IMR-90 (cell line): ENCODE results near the gene SLN. TPM values are rescaled to one million over a fixed set of nuclear protein-coding genes. Genes with fewer than 3 reads are reported as not detected.

ENCODE experiments used
- ATAC-seq: fragments of 200-7000 bp; cut with Tn5 transposase; 2 replicates; pipeline ENCODE4 v1.9.1; 2020; ENCODE audit warnings: low read depth, mild to moderate bottlenecking, moderate library complexity
- BruUV-seq: library from RNA; stranded (reverse); fragments of 400-500 nt; replicated peaks from 2 replicates; lab custom pipeline; 2021; lab: Mats Ljungman, UMichigan
- CTCF ChIA-PET: fragments of 300-600 bp; formaldehyde crosslinking; extraction: SDS; loops from one replicate; lab custom pipeline; 2021; ENCODE audit warnings: antibody characterized with exemption; lab: Yijun Ruan, JAX
- POLR2A ChIA-PET: fragments of 300-600 bp; sonication (Branson Sonifier 250); formaldehyde crosslinking; loops from one replicate; lab custom pipeline; 2022; ENCODE audit warnings: antibody characterized with exemption; ENCODE audit not compliant: unreplicated experiment; lab: Charles Lee
- DNase-seq: peaks from one replicate; pipeline ENCODE4 v3.0.0; 2013
- H2AFZ ChIP-seq: replicated peaks from 2 replicates; pipeline ENCODE3; 2013; ENCODE audit warnings: low read length, mild to moderate bottlenecking; ENCODE audit not compliant: poor library complexity
- H2AK5ac ChIP-seq: 2 replicates; pipeline ENCODE4 v1.6.1; 2013; ENCODE audit warnings: low read depth, low read length, inconsistent platforms
- H2AK9ac ChIP-seq: replicated peaks from 2 replicates; pipeline ENCODE3; 2013; ENCODE audit warnings: mild to moderate bottlenecking, low read depth, low read length, moderate library complexity; ENCODE audit not compliant: poor library complexity
- H2BK120ac ChIP-seq: 2 replicates; pipeline ENCODE4 v1.6.1; 2013; ENCODE audit warnings: low read depth, low read length, inconsistent platforms
- H2BK15ac ChIP-seq: 3 replicates; pipeline ENCODE4 v1.6.1; 2013; ENCODE audit warnings: low read depth, low read length, inconsistent platforms
- H2BK20ac ChIP-seq: 2 replicates; pipeline ENCODE4 v1.6.1; 2013; ENCODE audit warnings: low read depth, mild to moderate bottlenecking, inconsistent platforms, low read length, moderate library complexity
- H2BK5ac ChIP-seq: 2 replicates; pipeline ENCODE4 v1.6.1; 2013; ENCODE audit warnings: mild to moderate bottlenecking, low read depth, low read length, inconsistent platforms; ENCODE audit not compliant: poor library complexity, severe bottlenecking
- H3K14ac ChIP-seq: replicated peaks from 2 replicates; pipeline ENCODE4 v1.6.1; 2013; ENCODE audit warnings: low read depth, low read length, inconsistent platforms
- H3K18ac ChIP-seq: 2 replicates; pipeline ENCODE4 v1.6.1; 2013; ENCODE audit warnings: low read depth, low read length, control low read depth
- H3K23ac ChIP-seq: 2 replicates; pipeline ENCODE4 v1.6.1; 2013; ENCODE audit warnings: low read depth, low read length, inconsistent platforms
- H3K27ac ChIP-seq: 2 replicates; pipeline ENCODE4 v1.5.1; 2013; ENCODE audit warnings: mild to moderate bottlenecking, control low read depth, low read length; ENCODE audit not compliant: insufficient read depth
- H3K27me3 ChIP-seq: 2 replicates; pipeline ENCODE4 v1.6.1; 2013; ENCODE audit warnings: low read length; ENCODE audit not compliant: control insufficient read depth, insufficient read depth
- H3K36me3 ChIP-seq: 2 replicates; pipeline ENCODE4 v1.6.1; 2013; ENCODE audit warnings: low read length, mixed read lengths; ENCODE audit not compliant: control insufficient read depth, insufficient read depth
- H3K4ac ChIP-seq: 2 replicates; pipeline ENCODE4 v1.6.1; 2013; ENCODE audit warnings: low read depth, low read length, inconsistent platforms
- H3K4me1 ChIP-seq: 2 replicates; pipeline ENCODE4 v1.6.1; 2013; ENCODE audit warnings: low read length, mixed read lengths; ENCODE audit not compliant: control insufficient read depth, insufficient read depth
- H3K4me2 ChIP-seq: 2 replicates; pipeline ENCODE4 v1.6.1; 2013; ENCODE audit warnings: low read depth, mild to moderate bottlenecking, control low read depth, low read length, moderate library complexity
- H3K4me3 ChIP-seq: 2 replicates; pipeline ENCODE4 v1.5.1; 2013; ENCODE audit warnings: low read depth, mild to moderate bottlenecking, control low read depth, low read length, moderate library complexity; ENCODE audit not compliant: insufficient read depth
- H3K56ac ChIP-seq: 2 replicates; pipeline ENCODE4 v1.6.1; 2013; ENCODE audit warnings: low read length, inconsistent platforms; ENCODE audit not compliant: insufficient read depth; ENCODE audit errors: extremely low read depth
- H3K79me1 ChIP-seq, 2 experiments: 2 replicates each; pipeline ENCODE4 v1.6.1; 2013; ENCODE audit warnings: low read length in 2 of 2, inconsistent platforms in 1 of 2, low read depth in 1 of 2
- H3K9ac ChIP-seq: 2 replicates; pipeline ENCODE4 v1.6.1; 2013; ENCODE audit warnings: low read depth, low read length, control low read depth
- H3K9me1 ChIP-seq: 2 replicates; pipeline ENCODE4 v1.6.1; 2013; ENCODE audit warnings: low read length, inconsistent platforms; ENCODE audit not compliant: insufficient read depth
- H3K9me3 ChIP-seq: 2 replicates; pipeline ENCODE4 v1.6.1; 2013; ENCODE audit warnings: low read length; ENCODE audit not compliant: control insufficient read depth, insufficient read depth
- H4K20me1 ChIP-seq: 2 replicates; pipeline ENCODE4 v1.6.1; 2013; ENCODE audit warnings: low read length, inconsistent platforms; ENCODE audit not compliant: insufficient read depth
- H4K5ac ChIP-seq: 2 replicates; pipeline ENCODE4 v1.6.1; 2013; ENCODE audit warnings: mild to moderate bottlenecking, low read depth, low read length, control low read depth
- H4K8ac ChIP-seq, 2 experiments: 2 replicates each; pipeline ENCODE4 v1.6.1; 2013; ENCODE audit warnings: low read depth in 2 of 2, low read length in 2 of 2, control low read depth in 1 of 2, inconsistent platforms in 1 of 2
- H4K91ac ChIP-seq: 2 replicates; pipeline ENCODE4 v1.6.1; 2013; ENCODE audit warnings: low read depth, low read length, inconsistent platforms; ENCODE audit not compliant: insufficient read depth
- BHLHE40 ChIP-seq: fragments of 150-350 bp; IDR thresholded peaks from 2 replicates; pipeline ENCODE4 v1.6.1; 2016; ENCODE audit warnings: mild to moderate bottlenecking, low read depth, low read length
- CEBPB ChIP-seq: IDR thresholded peaks from 2 replicates; pipeline ENCODE4 v1.6.1; 2012; ENCODE audit warnings: low read depth, low read length, improper control_type of control experiment
- CHD1 ChIP-seq: IDR thresholded peaks from 2 replicates; pipeline ENCODE4 v1.6.1; 2012; ENCODE audit warnings: low read depth, low read length, improper control_type of control experiment
- CTCF ChIP-seq: conservative IDR thresholded peaks from 2 replicates; pipeline ENCODE4 v1.5.1; 2012; ENCODE audit warnings: mild to moderate bottlenecking, low read depth, low read length, improper control_type of control experiment
- ELK1 ChIP-seq: fragments of 150-350 bp; IDR thresholded peaks from 2 replicates; pipeline ENCODE4 v1.6.1; 2016; ENCODE audit warnings: low read depth, mild to moderate bottlenecking, low read length, moderate library complexity, borderline replicate concordance
- FOS ChIP-seq: fragments of 150-350 bp; IDR thresholded peaks from 2 replicates; pipeline ENCODE4 v1.6.1; 2016; ENCODE audit warnings: low read depth, low read length
- MAFK ChIP-seq: IDR thresholded peaks from 2 replicates; pipeline ENCODE4 v1.6.1; 2012; ENCODE audit warnings: low read depth, low read length, improper control_type of control experiment
- MAZ ChIP-seq: IDR thresholded peaks from 2 replicates; pipeline ENCODE4 v1.6.1; 2012; ENCODE audit warnings: low read depth, mild to moderate bottlenecking, low read length, improper control_type of control experiment, moderate library complexity, borderline replicate concordance
- MXI1 ChIP-seq: IDR thresholded peaks from 2 replicates; pipeline ENCODE4 v1.6.1; 2012; ENCODE audit warnings: low read depth, mild to moderate bottlenecking, low read length, moderate library complexity, borderline replicate concordance
- NFE2L2 ChIP-seq: fragments of 150-350 bp; IDR thresholded peaks from 2 replicates; pipeline ENCODE4 v1.6.1; 2016; ENCODE audit warnings: low read depth, mild to moderate bottlenecking, low read length
- POLR2A ChIP-seq: IDR thresholded peaks from 2 replicates; pipeline ENCODE4 v1.6.1; 2012; ENCODE audit warnings: mild to moderate bottlenecking, low read depth, low read length
- RAD21 ChIP-seq: IDR thresholded peaks from 2 replicates; pipeline ENCODE4 v1.6.1; 2012; ENCODE audit warnings: low read length, improper control_type of control experiment
- RCOR1 ChIP-seq: IDR thresholded peaks from 2 replicates; pipeline ENCODE4 v1.6.1; 2012; ENCODE audit warnings: mild to moderate bottlenecking, low read length, improper control_type of control experiment; ENCODE audit not compliant: insufficient replicate concordance
- RFX5 ChIP-seq: IDR thresholded peaks from 2 replicates; pipeline ENCODE4 v1.8.0; 2012; ENCODE audit warnings: low read depth, mild to moderate bottlenecking, low read length, moderate library complexity
- SMC3 ChIP-seq: fragments of 150-350 bp; IDR thresholded peaks from 2 replicates; pipeline ENCODE4 v1.6.1; 2016; ENCODE audit warnings: low read depth, mild to moderate bottlenecking, antibody characterized with exemption, low read length, moderate library complexity
- USF2 ChIP-seq: fragments of 150-350 bp; IDR thresholded peaks from 2 replicates; pipeline ENCODE4 v1.6.1; 2017; ENCODE audit warnings: mild to moderate bottlenecking, antibody characterized with exemption, low read length, low read depth
- WGBS, 2 experiments: methylation state at CpG; one replicate each; pipeline versions ENCODE4 v1.1.5 to v1.1.7; 2013; ENCODE audit warnings: missing lambda C conversion rate in 2 of 2; ENCODE audit not compliant: insufficient read length in 1 of 2; ENCODE audit errors: extremely low coverage in 2 of 2; 5-methylcytosine and 5-hydroxymethylcytosine counted together
- dilution Hi-C: fragments of 300-500 bp; cut with HindIII; formaldehyde crosslinking; loops from one replicate; pipeline ENCODE4 v1.14.3; 2018; ENCODE audit warnings: low sequenced_read_pairs; ENCODE audit not compliant: unreplicated experiment
- in situ Hi-C: fragments of 300-500 bp; cut with MboI; formaldehyde crosslinking; loops from 3 replicates; pipeline ENCODE4 v1.14.3; 2019; ENCODE audit warnings: low sequenced_read_pairs, inconsistent platforms, mixed read lengths
- intact Hi-C: fragments of 100-400 bp; cut with micrococcal nuclease; formaldehyde crosslinking; loops from 2 replicates; pipeline ENCODE4 v1.10.0; 2022
- polyA plus RNA-seq, 3 experiments: library from polyadenylated mRNA; depleted of rRNA; stranded (reverse); fragments of >200 nt; gene quantifications; 2 replicates each; pipeline ENCODE4 v1.2.3, GENCODE V29; 2012; ENCODE audit warnings: low replicate concordance in 1 of 3
- total RNA-seq: library from RNA; depleted of rRNA; stranded (reverse); fragments of >200 nt; gene quantifications from 2 replicates; pipeline ENCODE4 v1.2.3, GENCODE V29; 2012

SLN gene
- total and polyA plus RNA-seq, 2 of the 4 experiments (the other 2 are of a cell fraction): not detected

- no peaks in the 10 kb centered on the region for H3K36me3 ChIP-seq
- DNase-seq (no peak), ATAC-seq (no peak)
- TF ChIP-seq RAD21 (no peak), CEBPB (no peak), ELK1 (no peak), RCOR1 (no peak), CTCF (no peak), FOS (no peak), USF2 (no peak), NFE2L2 (no peak), RFX5 (no peak), BHLHE40 (no peak), MAZ (no peak), CHD1 (no peak), MXI1 (no peak), SMC3 (no peak), MAFK (no peak), POLR2A (no peak)
- no peak overlapping the region for H4K8ac ChIP-seq
- H3K14ac ChIP-seq: no peak overlapping the region
- no peak overlapping the region for H2AK9ac ChIP-seq
- no peak overlapping the region for H2BK15ac ChIP-seq
- no peak overlapping the region for H3K23ac ChIP-seq
- H4K91ac ChIP-seq: no peak overlapping the region
- no peaks in the 10 kb centered on the region for H3K4me1 ChIP-seq
- H2BK20ac ChIP-seq: no peak overlapping the region
- H2AFZ ChIP-seq: no peak overlapping the region
- H3K9me1 ChIP-seq: no peaks in the 10 kb centered on the region
- in situ Hi-C loops (no loop called here), intact Hi-C loops (no loop called here), dilution Hi-C loops (no loop called here)
- H2BK5ac ChIP-seq: no peak overlapping the region
- H2AK5ac ChIP-seq: no peak overlapping the region
- H4K5ac ChIP-seq: no peak overlapping the region
- H3K4ac ChIP-seq: no peak overlapping the region
- H3K27me3 ChIP-seq: no peaks in the 10 kb centered on the region; the same call in 1 of the 2 replicates
- ChIA-PET POLR2A (no interaction called here), CTCF (interaction anchor here (1.1 kb wide), 1 partner anchor 17 kb away, joined by 5 read pairs; no protein-coding TSS in a partner anchor)
- H4K20me1 ChIP-seq: no peaks in the 10 kb centered on the region
- H3K9ac ChIP-seq: no peak overlapping the region
- H3K4me2 ChIP-seq: no peak overlapping the region
- no peak overlapping the region for H3K18ac ChIP-seq
- H3K4me3 ChIP-seq: no peak overlapping the region
- no peaks in the 10 kb centered on the region for H3K9me3 ChIP-seq
- no peak overlapping the region for H3K56ac ChIP-seq
- no peak overlapping the region for H3K27ac ChIP-seq
- no CpG with 5 or more reads among the region's 1 CpG for WGBS, 2 experiments
- no TSS peak for BruUV-seq
- no peaks in the 10 kb centered on the region for H3K79me1 ChIP-seq
- no peak overlapping the region for H2BK120ac ChIP-seq
Observed at GRCh38 chr11:107757661-107758060, 45.8 kb upstream of the SLN start.
